GM18519 (cell line): ENCODE data around the gene RAB37.

Experiments
- ATAC-seq: cut with Tn5 transposase; IDR thresholded peaks from one replicate; pipeline ENCODE4 v1.9.1; 2021; ENCODE audit warnings: mild to moderate bottlenecking, moderate library complexity; ENCODE audit not compliant: unreplicated experiment, low FRiP score

Gene RAB37

GRCh38 chr17:74759941-74760340 is 22.9 kb downstream of the RAB37 start:
- no peak for ATAC-seq

GRCh38 chr17:74760404-74761105 is 23.5 kb downstream of the RAB37 start:
- no peak for ATAC-seq

DNA sequence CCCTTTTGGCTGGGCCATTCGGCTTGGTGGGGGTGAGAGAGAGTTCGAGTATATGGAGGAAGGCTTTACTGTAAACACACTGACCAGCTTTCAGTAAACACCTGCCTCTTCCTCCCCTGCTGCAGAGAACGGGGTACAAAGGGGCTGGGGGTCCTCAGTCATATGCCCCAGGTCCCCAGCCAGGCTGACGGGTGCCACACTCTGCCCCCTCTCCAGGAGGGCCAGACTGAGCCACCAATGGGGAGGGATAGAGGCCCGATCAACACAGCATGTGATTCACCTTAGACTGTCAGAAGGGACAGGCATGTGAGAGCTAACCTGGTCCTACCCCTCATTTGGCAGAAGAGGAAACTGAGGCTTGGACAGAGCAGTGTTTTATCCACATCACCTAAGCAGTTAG is 24.4 kb downstream of the RAB37 start:
- no peak for ATAC-seq

DNA sequence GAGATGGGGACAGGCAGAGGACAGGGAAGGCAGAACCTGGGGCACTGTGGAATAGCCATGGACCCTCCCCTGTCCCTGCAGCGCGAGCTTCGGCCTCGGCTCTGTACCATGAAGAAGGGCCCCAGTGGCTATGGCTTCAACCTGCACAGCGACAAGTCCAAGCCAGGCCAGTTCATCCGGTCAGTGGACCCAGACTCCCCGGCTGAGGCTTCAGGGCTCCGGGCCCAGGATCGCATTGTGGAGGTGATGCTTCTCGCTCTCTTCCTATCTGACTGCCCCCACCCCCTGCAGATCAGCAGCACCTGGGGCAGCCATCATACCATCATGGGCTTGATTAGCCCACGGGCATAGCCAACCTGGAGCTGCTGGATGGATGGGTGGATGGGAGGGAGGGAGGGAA is 24.9 kb downstream of the RAB37 start:
- no peak for ATAC-seq

DNA sequence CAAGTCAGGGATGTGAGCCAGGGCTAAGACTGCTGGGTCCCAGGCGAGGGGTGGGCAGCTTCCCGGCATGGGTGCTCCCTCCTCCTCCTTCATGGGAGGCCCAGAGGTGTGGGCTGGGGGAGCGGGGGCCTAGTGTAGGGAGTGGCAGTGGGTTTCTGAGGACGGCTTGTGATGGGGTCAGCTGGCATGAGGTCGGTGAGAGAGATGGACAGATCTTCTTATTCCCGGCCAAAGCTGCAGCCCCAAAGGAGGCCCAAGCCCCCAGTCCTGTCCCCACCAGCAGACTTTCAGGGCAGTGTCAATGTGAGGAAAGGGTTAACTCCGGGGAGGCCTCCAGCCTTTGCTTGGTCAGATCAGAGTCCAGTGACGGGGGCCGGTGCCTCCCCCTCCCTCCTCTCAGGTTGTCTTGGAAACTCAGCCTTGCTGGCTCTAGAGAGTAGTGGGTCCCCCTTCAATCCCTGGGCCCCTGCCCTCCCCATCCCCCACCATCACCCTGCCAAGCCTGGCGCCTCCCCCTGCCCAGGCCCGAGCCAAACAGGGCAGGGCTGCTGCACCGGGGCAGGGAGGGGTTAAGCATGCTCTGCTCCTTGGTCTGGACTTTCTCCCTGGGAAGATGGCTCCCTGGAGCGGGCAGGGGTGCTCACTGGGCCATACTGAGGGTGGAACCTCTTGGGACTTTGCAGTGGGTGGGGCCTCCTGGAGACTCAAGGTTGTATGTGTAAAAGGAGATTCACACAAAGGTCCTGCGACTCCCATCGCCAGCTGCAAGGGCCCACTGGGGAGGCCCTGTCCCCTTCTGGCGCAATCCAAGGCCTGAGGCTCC is 26.7 kb downstream of the RAB37 start:
- ATAC-seq = no peak

DNA sequence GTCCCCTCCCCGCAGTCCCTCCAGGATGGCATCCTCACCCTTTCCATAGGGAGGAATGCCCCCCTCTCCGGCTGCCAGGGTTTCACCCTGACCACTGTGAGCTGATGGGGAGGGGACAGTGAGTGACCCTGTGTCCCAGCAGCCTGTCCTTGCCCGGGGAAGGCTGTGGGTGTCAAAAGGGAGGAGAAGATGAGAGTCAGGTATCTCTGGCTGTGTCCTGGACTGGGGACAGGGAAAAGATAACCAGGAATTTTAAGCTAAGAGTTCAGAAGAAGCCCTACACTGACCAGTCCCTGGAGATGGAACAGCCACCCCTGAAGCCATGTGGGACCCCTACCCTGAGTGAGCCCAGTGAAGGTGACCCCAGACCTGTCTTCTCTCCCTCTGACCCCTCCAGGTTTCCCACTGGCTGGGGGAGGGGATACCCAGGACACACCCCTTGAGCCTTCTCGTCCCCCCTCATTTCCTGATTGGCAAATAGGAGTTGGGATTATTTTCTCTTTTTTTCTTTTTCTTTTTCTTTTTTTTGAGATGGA is 27.8 kb downstream of the RAB37 start:
- ATAC-seq = no peak

DNA sequence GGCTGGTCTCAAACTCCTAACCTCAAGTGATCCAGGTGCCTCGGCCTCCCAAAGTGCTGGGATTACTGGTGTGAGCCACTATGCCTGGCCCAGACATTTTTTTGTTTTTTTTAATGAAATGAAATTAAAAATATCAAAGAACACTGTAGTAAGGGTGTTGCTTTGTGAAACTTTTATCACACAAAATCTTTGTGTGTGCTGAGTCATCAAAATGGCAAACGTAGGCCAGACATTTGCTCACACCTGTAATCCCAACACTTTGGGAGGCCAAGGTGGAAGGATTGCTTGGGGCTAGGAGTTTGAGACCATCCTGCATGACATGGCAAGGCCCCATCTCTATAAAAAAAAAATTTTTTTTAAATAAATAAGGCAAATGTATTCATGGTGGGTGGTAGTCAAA is 29.4 kb downstream of the RAB37 start:
- no peak for ATAC-seq

DNA sequence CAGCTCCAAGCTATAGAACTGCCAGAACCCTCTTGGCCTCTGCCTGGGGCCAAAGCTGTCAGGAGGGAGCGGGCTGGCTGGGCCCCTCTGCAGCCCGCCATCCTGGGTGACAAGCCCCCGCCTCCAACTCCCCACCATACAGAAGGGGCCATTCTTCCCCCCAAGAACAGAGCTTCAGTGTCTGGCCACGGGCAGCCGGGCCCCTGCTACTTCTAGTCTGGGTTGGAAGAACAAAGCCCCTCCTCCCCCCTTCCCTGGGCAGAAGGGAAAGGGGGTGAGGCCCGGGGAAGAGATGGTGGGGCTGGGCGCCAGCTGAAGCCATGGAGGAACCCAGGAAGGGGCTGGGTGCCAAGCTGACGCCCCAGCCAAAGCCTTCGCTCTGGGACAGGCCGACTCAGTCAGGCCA is 30.1 kb downstream of the RAB37 start:
- ATAC-seq = no peak

DNA sequence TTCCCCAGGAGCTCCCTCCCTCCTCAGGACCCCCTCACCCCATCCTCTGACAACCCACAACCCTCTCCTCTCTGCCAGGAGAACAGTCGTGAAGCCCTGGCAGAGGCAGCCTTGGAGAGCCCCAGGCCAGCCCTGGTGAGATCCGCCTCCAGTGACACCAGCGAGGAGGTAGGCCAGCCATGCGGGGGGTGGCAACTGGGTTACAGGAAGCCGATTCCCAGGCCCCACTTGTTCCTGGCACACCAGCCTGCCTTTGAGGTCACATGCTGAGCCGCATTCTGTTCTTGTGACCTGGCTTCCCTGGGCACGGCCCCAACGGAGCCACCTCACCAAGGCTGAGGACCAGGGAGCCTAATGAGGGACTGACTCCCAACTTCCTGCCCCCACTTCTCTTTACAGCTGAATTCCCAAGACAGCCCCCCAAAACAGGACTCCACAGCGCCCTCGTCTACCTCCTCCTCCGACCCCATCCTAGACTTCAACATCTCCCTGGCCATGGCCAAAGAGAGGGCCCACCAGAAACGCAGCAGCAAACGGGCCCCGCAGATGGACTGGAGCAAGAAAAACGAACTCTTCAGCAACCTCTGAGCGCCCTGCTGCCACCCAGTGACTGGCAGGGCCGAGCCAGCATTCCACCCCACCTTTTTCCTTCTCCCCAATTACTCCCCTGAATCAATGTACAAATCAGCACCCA is 31.2 kb downstream of the RAB37 start:
- no peak for ATAC-seq

DNA sequence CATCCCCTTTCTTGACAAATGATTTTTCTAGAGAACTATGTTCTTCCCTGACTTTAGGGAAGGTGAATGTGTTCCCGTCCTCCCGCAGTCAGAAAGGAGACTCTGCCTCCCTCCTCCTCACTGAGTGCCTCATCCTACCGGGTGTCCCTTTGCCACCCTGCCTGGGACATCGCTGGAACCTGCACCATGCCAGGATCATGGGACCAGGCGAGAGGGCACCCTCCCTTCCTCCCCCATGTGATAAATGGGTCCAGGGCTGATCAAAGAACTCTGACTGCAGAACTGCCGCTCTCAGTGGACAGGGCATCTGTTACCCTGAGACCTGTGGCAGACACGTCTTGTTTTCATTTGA is 31.7 kb downstream of the RAB37 start:
- ATAC-seq = no peak

DNA sequence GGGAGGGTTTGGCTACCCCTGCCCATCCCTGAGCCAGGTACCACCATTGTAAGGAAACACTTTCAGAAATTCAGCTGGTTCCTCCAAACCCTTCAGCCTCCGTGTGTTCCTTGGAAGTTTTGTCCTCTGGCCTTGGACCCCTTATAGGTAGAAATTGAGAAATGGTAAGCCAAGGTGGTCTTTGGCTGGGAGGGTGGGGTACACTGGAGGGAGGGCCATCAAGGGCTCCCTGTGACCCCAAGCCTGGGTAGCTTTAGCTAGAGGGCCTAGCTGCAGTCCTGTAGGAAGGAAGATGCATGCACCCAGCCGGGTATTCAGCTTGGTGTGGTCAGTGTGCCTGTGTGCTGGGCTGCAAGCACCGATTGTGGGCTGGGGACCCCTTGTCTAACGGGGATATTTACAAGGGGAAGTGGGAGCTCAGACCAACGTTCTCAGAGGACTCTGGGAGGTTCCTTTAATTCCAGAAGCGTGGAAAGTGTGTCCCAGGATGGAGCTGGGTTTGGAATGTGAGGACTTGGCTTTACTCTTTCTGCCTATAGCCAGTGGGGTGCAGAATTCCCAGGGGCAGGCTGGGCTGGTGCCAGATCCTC is 32.3 kb downstream of the RAB37 start:
- ATAC-seq = no peak

DNA sequence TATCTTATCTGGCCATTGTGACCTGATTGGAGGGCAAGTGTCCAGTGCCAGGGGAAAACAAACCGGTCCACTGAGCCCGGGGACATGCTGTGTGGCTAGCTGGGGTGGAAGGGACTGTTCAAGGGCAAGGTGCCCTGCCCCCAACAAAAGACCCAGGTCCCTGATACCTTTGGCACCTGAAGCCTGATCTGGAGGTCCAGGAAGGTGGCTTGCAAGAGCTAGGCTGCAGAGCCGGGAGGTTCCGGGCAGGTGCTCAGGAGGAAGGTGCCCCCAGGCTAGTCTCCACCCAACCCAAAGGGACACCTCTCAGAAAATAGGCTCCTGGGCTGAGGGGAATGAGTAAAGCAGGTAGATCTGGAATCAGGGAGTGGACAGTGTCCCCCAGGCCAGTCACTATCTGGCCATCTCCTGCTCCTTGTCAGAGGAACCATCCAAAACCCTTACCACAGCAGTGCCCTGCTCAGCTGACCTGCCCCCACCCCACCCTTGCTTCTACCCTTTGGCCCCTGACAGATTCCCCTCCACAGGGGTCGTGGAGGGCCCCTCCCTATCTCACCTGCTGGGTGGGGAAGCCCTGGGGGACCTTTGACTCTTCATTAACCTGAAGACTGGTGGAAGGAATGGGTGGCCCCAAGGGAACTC is 32.9 kb downstream of the RAB37 start:
- ATAC-seq = no peak

- no peak for ATAC-seq
Measured at GRCh38 chr17:74770498-74771318, 33.7 kb downstream of the RAB37 start.

- ATAC-seq = no peak
Measured at GRCh38 chr17:74771319-74771914, 34.4 kb downstream of the RAB37 start.

GRCh38 chr17:74772053-74772452 is 35.0 kb downstream of the RAB37 start:
- ATAC-seq = no peak

DNA sequence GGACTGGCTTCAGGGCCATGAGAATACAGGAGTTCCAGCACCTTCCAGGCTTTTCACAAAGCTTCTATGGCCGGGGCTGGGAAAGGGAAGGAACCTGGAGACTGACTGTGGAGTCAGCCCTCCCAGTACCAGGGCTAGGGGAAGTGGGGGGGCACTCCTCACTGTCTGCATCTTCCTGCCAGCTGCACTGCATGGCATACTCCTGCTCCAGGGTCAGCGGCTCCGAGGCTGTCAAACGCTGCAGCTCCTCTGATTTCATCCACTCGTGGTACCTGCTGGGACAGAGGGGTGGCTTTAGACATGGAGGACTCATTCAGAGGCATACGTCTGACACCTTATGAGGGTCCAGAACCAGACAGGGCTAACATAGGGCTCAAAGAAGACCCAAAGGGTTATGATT is 36.4 kb downstream of the RAB37 start:
- no peak for ATAC-seq

DNA sequence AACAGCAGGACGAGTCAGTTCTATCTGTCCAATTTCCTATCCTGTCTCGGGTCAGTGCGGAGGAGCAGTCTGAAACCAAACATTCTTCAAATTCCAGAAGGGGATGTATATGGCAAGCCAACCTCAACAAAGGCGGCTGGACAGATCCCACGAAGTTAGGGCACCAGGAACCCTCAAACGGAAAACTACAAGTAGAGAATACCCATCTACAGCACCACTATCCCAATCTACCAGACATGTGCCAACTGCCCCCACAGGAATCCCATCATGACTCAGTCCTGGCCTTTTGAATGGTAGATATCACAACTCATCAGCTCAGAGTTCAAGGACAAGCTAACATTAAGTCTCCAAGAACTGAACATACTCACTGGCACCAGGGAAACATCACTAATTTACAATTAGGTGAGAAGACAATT is 36.8 kb downstream of the RAB37 start:
- ATAC-seq = no peak

- no peak for ATAC-seq
Measured at GRCh38 chr17:74775409-74776043, 38.5 kb downstream of the RAB37 start.
